RWPE1 (cell line): Measurements from ENCODE around the gene HLA-DQB1.
A peak's percentile ranks its signal among the peaks of the same experiment; 100 is the strongest.
"Not testable (repeated sequence)": the region's sequence is repeated elsewhere in the genome, so short reads cannot be mapped to it uniquely, and the experiment has no call there.

Experiments used
- CTCF ChIA-PET: fragments of 350-600 bp; sonication (Branson Sonifier 250); formaldehyde crosslinking; extraction: SDS; loops from one replicate; lab custom pipeline; 2021; lab: Yijun Ruan, JAX
- POLR2A ChIA-PET: fragments of 400-600 bp; formaldehyde crosslinking; extraction: SDS; loops from one replicate; lab custom pipeline; 2020; ENCODE audit warnings: antibody characterized with exemption; ENCODE audit not compliant: low non-redundant PET; lab: Yijun Ruan, JAX
- DNase-seq: peaks from one replicate; pipeline ENCODE4 v3.0.0; 2012; ENCODE audit warnings: low spot score
- H3K27ac ChIP-seq: fragments of 450-650 bp; 2 replicates; pipeline ENCODE4 v1.5.1; 2017
- CTCF ChIP-seq: fragments of 450-650 bp; conservative IDR thresholded peaks from 2 replicates; pipeline ENCODE4 v1.5.1; 2017; ENCODE audit warnings: low read depth, mild to moderate bottlenecking

The HLA-DQB1 gene

DNA sequence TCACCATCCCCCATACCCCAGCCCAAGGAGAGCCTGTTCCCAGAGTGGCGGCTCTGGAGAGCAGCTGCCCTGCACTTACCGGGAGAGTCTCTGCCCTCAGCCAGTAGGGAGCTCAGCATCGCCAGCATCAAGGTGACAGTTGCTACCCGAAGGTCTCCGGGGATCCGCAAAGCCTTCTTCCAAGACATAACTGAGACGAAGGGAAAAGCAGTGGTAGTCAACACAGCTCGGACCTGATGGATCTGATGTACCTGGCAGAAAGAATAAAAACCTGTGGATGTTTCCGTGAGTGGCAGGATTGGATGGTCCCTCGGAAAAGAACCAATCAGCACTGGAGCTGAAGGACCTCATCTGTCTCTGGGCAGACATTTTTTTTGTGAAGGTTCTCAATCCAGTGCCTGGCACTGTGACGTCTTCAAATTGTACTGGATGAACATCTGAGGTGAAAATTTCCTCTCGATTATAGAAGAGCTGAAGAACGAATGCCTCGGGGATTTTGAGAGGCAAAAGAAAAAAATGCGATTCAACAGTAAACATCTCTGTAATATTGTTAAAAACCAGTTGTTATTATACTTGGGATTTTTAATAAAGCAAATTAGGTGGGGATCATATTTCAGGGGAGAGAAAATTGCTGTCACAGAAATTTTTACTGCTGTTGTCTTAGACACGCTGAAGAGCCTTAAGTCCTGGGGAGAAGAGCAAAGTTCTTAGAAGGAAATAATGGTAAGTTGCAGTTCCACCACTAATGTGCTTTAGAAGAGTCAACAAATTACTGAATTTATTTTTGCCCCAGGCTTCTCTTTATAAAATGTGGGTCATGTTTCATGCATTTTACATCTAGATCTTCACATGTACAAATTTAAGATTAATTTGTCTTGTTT is at the start of gene HLA-DQB1:
HLA-DQB1 (minus strand) TSS at position 238 of the 881 bp plus-strand sequence; CDS start at position 188, 50 bp downstream.
- no peak within 1 kb of the TSS for H3K27ac ChIP-seq
- peak; percentile 51 for DNase-seq
- ChIA-PET CTCF (interaction anchor here (0.6 to 0.7 kb wide), 2 partner anchors 235 to 585 kb away, joined by 3 to 4 read pairs; no protein-coding TSS in a partner anchor), POLR2A (no interaction called here)
- TF ChIP-seq CTCF, result no peak

DNA sequence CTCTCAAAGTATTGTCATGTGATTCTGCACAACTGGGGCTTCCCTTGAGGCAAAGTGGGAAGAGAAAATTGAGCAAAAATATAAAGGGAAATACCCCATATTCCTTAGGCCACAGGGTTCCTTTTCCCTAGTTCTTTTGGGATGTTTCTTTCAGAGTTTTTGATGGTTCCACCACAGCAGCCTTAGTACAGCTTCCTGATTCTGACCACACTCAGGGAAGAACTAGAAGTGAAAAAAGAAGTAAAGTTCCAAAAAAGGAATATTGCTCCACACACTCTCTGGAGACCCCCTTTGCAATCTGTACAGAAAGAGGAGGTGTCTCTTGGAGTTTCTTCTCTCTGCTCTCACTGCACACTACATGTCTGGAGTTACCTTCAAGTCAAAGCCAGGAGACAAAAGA is 46.8 kb upstream of the HLA-DQB1 start:
- DNase-seq, result no peak
- CTCF ChIA-PET, result no interaction called here
- no peak for TF ChIP-seq CTCF
- POLR2A ChIA-PET, result no interaction called here
- H3K27ac ChIP-seq, result no peak overlapping the region

GRCh38 chr6:32709625-32710024 is 43.2 kb upstream of the HLA-DQB1 start:
- ChIA-PET POLR2A (no interaction called here), CTCF (no interaction called here)
- TF ChIP-seq CTCF, result no peak
- H3K27ac ChIP-seq, result no peak overlapping the region
- no peak for DNase-seq

DNA sequence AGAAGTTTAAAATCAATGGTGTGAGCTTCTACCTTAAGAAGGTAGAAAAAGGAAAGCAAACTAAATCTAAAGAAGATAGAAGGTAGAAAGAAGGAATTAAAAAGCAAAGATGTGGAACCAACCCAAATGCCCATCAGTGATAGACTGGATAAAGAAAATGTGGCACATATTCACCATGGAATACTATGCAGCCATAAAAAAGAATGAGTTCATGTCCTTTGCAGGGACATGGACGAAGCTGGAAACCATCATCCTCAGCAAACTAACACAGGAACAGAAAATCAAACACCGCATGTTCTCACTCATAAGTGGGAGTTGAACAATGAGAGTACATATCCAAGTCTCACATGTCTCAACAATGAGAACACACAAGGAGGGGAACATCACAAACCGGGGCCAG is 38.7 kb upstream of the HLA-DQB1 start:
- POLR2A ChIA-PET, CTCF ChIA-PET, DNase-seq, H3K27ac ChIP-seq: not testable (repeated sequence)

GRCh38 chr6:32703347-32703746 is 36.9 kb upstream of the HLA-DQB1 start:
- ChIA-PET CTCF (no interaction called here), POLR2A (no interaction called here)
- no peak for DNase-seq
- no peak overlapping the region for H3K27ac ChIP-seq
- TF ChIP-seq CTCF, result no peak

DNA sequence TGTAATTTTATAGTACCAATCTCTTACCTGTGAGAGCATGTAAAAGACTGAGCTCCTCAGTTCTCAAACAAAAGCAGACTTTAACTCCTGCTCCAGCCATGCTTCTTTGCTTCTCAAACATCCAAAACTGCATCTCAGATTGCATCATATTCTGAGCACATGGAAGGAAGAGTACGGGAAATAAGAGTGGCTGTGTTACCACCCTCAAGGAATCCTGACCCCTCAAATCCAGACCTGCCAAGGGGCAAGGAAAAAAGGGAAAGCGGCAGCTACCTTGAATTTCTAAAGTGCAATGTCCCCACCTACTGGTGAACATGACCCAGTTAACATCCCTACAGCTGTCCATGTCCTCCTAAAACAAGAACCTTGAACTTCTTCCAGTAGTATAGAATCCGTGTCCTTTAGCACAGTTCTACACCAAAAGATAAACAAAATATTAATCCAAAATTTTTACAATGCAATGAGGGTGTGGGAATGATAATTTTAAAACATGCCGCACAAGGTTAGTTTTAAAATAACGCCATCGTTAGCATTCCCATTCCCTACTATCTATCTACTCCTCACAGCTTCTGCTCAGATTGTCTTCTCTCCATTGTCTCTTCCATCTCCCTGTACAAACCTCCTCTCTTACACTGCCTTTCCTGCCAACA is 34.1 kb upstream of the HLA-DQB1 start:
- TF ChIP-seq CTCF, result peak; percentile 54
- POLR2A ChIA-PET, result no interaction called here

GRCh38 chr6:32697031-32697430 is 30.6 kb upstream of the HLA-DQB1 start:
- TF ChIP-seq CTCF, result no peak
- H3K27ac ChIP-seq, result no peak overlapping the region
- POLR2A ChIA-PET, result no interaction called here
- no peak for DNase-seq
- CTCF ChIA-PET, result no interaction called here

More for the DNA sequence above, 34.1 kb upstream of the HLA-DQB1 start:
- H3K27ac ChIP-seq, result no peak overlapping the region
- CTCF ChIA-PET, result interaction anchor here (0.6 to 1.4 kb wide), 7 partner anchors 17 to 456 kb away, joined by 3 to 9 read pairs (median 3); no protein-coding TSS in a partner anchor
- peak; percentile 46 for DNase-seq
